HepG2 (cell line): Measurements from ENCODE around the gene PARK7. TPM values are rescaled to one million over a fixed set of nuclear protein-coding genes. Genes with fewer than 3 reads are reported as not detected.

ENCODE experiments used
- CSRNP2 ChIP-seq: sonication (generic); formaldehyde crosslinking; conservative IDR thresholded peaks from 2 replicates; pipeline ENCODE4 v1.8.0; 2022; ENCODE audit warnings: low read depth, missing genetic modification reagents
- EP300 ChIP-seq, 3 experiments: sonication (generic) in 1 of 3; formaldehyde crosslinking in 1 of 3; IDR thresholded peaks; 2 replicates each; pipeline versions ENCODE4 v1.5.1 to v1.6.1; 2011 to 2020; ENCODE audit warnings: low read depth in 2 of 3, low read length in 2 of 3, borderline replicate concordance in 1 of 3, improper control_type of control experiment in 1 of 3, mild to moderate bottlenecking in 1 of 3, missing genetic modification reagents in 1 of 3, moderate library complexity in 1 of 3
- HNF4G ChIP-seq, 2 experiments: sonication (generic) in 1 of 2; formaldehyde crosslinking in 1 of 2; IDR thresholded peaks; 2 replicates each; pipeline versions ENCODE4 v1.4.0 to v1.6.1; 2011 to 2020; ENCODE audit warnings: borderline replicate concordance in 2 of 2, low read depth in 2 of 2, mild to moderate bottlenecking in 2 of 2, low read length in 1 of 2, missing genetic modification reagents in 1 of 2, moderate library complexity in 1 of 2
- HOXA3 ChIP-seq: sonication (generic); formaldehyde crosslinking; IDR thresholded peaks from 2 replicates; pipeline ENCODE4 v1.5.0; 2020; ENCODE audit warnings: missing genetic modification reagents
- MED13 ChIP-seq: sonication (generic); formaldehyde crosslinking; IDR thresholded peaks from 2 replicates; pipeline ENCODE4 v1.5.0; 2020; ENCODE audit warnings: missing genetic modification reagents
- MTA3 ChIP-seq: sonication (generic); formaldehyde crosslinking; IDR thresholded peaks from 2 replicates; pipeline ENCODE4 v1.4.0; 2020; ENCODE audit warnings: missing genetic modification reagents
- NCOA5 ChIP-seq: sonication (generic); formaldehyde crosslinking; IDR thresholded peaks from 2 replicates; pipeline ENCODE4 v1.4.0; 2020; ENCODE audit warnings: missing genetic modification reagents
- RFX5 ChIP-seq: IDR thresholded peaks from 2 replicates; pipeline ENCODE4 v1.6.1; 2011; ENCODE audit warnings: low read depth, low read length, improper control_type of control experiment
- SALL1 ChIP-seq: sonication (generic); formaldehyde crosslinking; IDR thresholded peaks from 2 replicates; pipeline ENCODE4 v1.8.0; 2022; ENCODE audit warnings: mild to moderate bottlenecking, missing genetic modification reagents
- XRCC5 ChIP-seq: fragments of 200-400 bp; formaldehyde crosslinking; optimal IDR thresholded peaks from 2 replicates; pipeline ENCODE3; 2017; ENCODE audit warnings: mild to moderate bottlenecking, low read length
- ZBTB14 ChIP-seq: sonication (generic); formaldehyde crosslinking; IDR thresholded peaks from 2 replicates; pipeline ENCODE4 v1.4.0; 2020; ENCODE audit warnings: missing genetic modification reagents
- ZNF12 ChIP-seq: sonication (generic); formaldehyde crosslinking; IDR thresholded peaks from 2 replicates; pipeline ENCODE4 v1.5.0; 2020; ENCODE audit warnings: missing genetic modification reagents
- ZNF260 ChIP-seq: sonication (generic); formaldehyde crosslinking; IDR thresholded peaks from 2 replicates; pipeline ENCODE4 v1.4.0; 2020; ENCODE audit warnings: missing genetic modification reagents, low read depth, mild to moderate bottlenecking, borderline replicate concordance
- ZNF350 ChIP-seq: sonication (generic); formaldehyde crosslinking; IDR thresholded peaks from 2 replicates; pipeline ENCODE4 v1.4.0; 2020; ENCODE audit warnings: mild to moderate bottlenecking, low read depth, missing genetic modification reagents, borderline replicate concordance
- ZNF564 ChIP-seq: sonication (generic); formaldehyde crosslinking; IDR thresholded peaks from 2 replicates; pipeline ENCODE4 v1.8.1; 2023; ENCODE audit warnings: mild to moderate bottlenecking, missing genetic modification reagents
- ZNF766 ChIP-seq: sonication (generic); formaldehyde crosslinking; IDR thresholded peaks from 2 replicates; pipeline ENCODE4 v1.5.0; 2020; ENCODE audit warnings: missing genetic modification reagents, borderline replicate concordance
- ZSCAN25 ChIP-seq: sonication (generic); formaldehyde crosslinking; IDR thresholded peaks from 2 replicates; pipeline ENCODE4 v1.8.0; 2022; ENCODE audit warnings: mild to moderate bottlenecking, missing genetic modification reagents
- polyA plus RNA-seq, 8 experiments: library from polyadenylated mRNA; depleted of rRNA in 3 of 8; stranded (reverse) in 7 of 8; unstranded in 1 of 8; fragments of >200 nt; fragmentation: Illumina TruSeq in 4 of 8; extraction: Trizol in 4 of 8; gene quantifications; 2 replicates each; pipeline versions ENCODE4 v1.2.1 to v1.2.3, GENCODE V29; 2011 to 2016; ENCODE audit warnings: low read depth in 4 of 8, missing spikeins in 1 of 8, mixed read lengths in 1 of 8; ENCODE audit not compliant: insufficient read depth in 1 of 8
- total RNA-seq, 5 experiments: library from RNA; depleted of rRNA; stranded (reverse); fragments of >200 nt; fragmentation: Illumina TruSeq; extraction: Trizol; gene quantifications; 2 replicates each; pipeline ENCODE4 v1.2.3, GENCODE V29; 2016; ENCODE audit warnings: low read depth in 1 of 5
- TF ChIP-seq, protein P1 (sequence below): sonication (generic); formaldehyde crosslinking; IDR thresholded peaks from 2 replicates; pipeline ENCODE4 v1.8.0; 2022; ENCODE audit warnings: mild to moderate bottlenecking, missing genetic modification reagents
- TF ChIP-seq, protein P2 (sequence below): sonication (generic); formaldehyde crosslinking; IDR thresholded peaks from 2 replicates; pipeline ENCODE4 v1.5.0; 2020; ENCODE audit warnings: mild to moderate bottlenecking, missing genetic modification reagents, borderline replicate concordance

PARK7 gene
- total and polyA plus RNA-seq, 2 of the 13 experiments (the other 11 are each of a cell fraction or from before 2014, with no cell fraction given): 212 to 296 TPM

DNA sequence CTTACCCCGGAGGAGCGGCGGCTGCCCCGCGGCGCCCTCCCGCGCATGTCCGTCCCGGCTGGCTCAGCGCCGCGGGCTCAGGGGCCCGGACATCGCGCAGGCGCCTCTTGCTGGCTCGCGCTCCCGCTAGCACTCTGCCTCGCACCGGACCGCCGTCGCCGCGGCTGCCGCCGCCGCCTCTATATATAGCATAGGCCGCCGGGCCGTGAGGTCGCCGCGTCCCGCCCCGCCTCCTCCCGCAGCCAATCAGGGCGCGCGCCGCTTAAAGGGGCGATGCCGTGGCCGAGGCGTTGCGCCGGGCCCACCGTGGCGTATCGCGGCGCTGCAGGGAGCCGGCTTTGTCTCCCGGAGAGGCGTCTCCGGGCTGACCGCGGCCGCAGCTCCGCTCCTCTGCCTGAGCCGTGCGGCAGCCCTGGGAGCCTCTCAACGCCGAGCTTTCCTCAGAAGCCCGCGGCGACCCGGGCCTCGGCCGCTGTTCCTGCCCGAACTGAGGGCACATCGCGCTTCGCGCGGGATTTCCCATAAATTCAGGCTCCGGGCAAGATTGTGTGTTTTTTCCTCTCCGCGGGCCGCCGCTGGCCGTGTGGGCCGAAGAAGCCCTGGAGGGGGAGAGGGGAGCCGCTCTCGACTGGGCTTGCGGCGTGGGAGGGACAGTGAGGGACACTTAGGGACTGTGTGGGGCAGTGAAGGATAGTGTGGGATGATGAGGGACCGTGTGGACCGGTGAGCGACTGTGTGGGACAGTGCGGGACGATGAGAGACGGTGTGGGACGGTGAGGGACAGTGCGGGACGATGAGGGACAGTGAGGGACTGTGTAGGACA is 64.9 kb downstream of the PARK7 start, which contains the start of gene ERRFI1 (continued):
- TF ChIP-seq SALL1 (CRISPR knock-in tag) (peak; percentile 76), ZNF564 (CRISPR knock-in tag) (peak; percentile 60; the same call in 1 of the 2 replicates), ZNF766 (no peak), EP300 (IDR thresholded peaks at IDR 0.05; ENCODE audit: low read depth in 2 of 2, low read length in 2 of 2) (no peak), EP300 (CRISPR knock-in tag; IDR thresholded peaks at IDR 0.05; ENCODE audit: borderline replicate concordance) (no peak), HNF4G (IDR thresholded peaks at IDR 0.05; ENCODE audit: borderline replicate concordance, low read depth, low read length) (no peak), HNF4G (CRISPR knock-in tag; IDR thresholded peaks at IDR 0.05; ENCODE audit: borderline replicate concordance, low read depth) (no peak; the same call in 1 of the 2 replicates), XRCC5 (peak; percentile 15), NCOA5 (CRISPR knock-in tag) (no peak), ZBTB14 (no peak), ZNF260 (no peak), MTA3 (CRISPR knock-in tag) (no peak), ZNF350 (CRISPR knock-in tag) (peak; percentile 74), CSRNP2 (CRISPR knock-in tag) (0 out of 2 replicates have a peak, but pooled peaks have one; percentile 45), MED13 (CRISPR knock-in tag) (peak; percentile 60), ZNF12 (CRISPR knock-in tag) (0 out of 2 replicates have a peak, but pooled peaks have one; percentile 13), HOXA3 (CRISPR knock-in tag) (no peak; the same call in 1 of the 2 replicates), ZSCAN25 (peak; percentile 41; the same call in 1 of the 2 replicates), RFX5 (0 out of 2 replicates have a peak, but pooled peaks have one; percentile 15)
- TF ChIP-seq, protein P1, sequence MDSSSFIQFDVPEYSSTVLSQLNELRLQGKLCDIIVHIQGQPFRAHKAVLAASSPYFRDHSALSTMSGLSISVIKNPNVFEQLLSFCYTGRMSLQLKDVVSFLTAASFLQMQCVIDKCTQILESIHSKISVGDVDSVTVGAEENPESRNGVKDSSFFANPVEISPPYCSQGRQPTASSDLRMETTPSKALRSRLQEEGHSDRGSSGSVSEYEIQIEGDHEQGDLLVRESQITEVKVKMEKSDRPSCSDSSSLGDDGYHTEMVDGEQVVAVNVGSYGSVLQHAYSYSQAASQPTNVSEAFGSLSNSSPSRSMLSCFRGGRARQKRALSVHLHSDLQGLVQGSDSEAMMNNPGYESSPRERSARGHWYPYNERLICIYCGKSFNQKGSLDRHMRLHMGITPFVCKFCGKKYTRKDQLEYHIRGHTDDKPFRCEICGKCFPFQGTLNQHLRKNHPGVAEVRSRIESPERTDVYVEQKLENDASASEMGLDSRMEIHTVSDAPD (CRISPR knock-in tag): peak; percentile 70; the same call in 1 of the 2 replicates
- TF ChIP-seq, protein P2, sequence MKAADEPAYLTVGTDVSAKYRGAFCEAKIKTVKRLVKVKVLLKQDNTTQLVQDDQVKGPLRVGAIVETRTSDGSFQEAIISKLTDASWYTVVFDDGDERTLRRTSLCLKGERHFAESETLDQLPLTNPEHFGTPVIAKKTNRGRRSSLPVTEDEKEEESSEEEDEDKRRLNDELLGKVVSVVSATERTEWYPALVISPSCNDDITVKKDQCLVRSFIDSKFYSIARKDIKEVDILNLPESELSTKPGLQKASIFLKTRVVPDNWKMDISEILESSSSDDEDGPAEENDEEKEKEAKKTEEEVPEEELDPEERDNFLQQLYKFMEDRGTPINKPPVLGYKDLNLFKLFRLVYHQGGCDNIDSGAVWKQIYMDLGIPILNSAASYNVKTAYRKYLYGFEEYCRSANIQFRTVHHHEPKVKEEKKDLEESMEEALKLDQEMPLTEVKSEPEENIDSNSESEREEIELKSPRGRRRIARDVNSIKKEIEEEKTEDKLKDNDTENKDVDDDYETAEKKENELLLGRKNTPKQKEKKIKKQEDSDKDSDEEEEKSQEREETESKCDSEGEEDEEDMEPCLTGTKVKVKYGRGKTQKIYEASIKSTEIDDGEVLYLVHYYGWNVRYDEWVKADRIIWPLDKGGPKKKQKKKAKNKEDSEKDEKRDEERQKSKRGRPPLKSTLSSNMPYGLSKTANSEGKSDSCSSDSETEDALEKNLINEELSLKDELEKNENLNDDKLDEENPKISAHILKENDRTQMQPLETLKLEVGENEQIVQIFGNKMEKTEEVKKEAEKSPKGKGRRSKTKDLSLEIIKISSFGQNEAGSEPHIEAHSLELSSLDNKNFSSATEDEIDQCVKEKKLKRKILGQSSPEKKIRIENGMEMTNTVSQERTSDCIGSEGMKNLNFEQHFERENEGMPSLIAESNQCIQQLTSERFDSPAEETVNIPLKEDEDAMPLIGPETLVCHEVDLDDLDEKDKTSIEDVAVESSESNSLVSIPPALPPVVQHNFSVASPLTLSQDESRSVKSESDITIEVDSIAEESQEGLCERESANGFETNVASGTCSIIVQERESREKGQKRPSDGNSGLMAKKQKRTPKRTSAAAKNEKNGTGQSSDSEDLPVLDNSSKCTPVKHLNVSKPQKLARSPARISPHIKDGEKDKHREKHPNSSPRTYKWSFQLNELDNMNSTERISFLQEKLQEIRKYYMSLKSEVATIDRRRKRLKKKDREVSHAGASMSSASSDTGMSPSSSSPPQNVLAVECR (CRISPR knock-in tag): peak; percentile 79; the same call in 1 of the 2 replicates
